H1 (cell line): ENCODE data around the gene TTR.

Experiments used
- CTBP2 ChIP-seq: IDR thresholded peaks from 2 replicates; pipeline ENCODE4 v1.7.0; 2011; ENCODE audit warnings: borderline replicate concordance, mild to moderate bottlenecking, moderate library complexity, mixed read lengths, low read length; ENCODE audit not compliant: insufficient read depth, insufficient read length
- EP300 ChIP-seq, 2 experiments: IDR thresholded peaks; 1 replicate in 1 of 2; 2 replicates in 1 of 2; pipeline ENCODE4 v1.6.1; 2011 to 2012; ENCODE audit warnings: low read depth in 2 of 2, low read length in 2 of 2, mild to moderate bottlenecking in 2 of 2, borderline replicate concordance in 1 of 2, inconsistent platforms in 1 of 2, moderate library complexity in 1 of 2
- FOSL1 ChIP-seq: IDR thresholded peaks from 2 replicates; pipeline ENCODE4 v1.6.1; 2011; ENCODE audit warnings: mild to moderate bottlenecking, low read depth, low read length, moderate library complexity; ENCODE audit not compliant: insufficient read depth
- POLR2A ChIP-seq, 2 experiments: IDR thresholded peaks; 1 replicate in 1 of 2; 2 replicates in 1 of 2; pipeline ENCODE4 v1.6.1; 2011; ENCODE audit warnings: low read depth in 2 of 2, low read length in 2 of 2, mild to moderate bottlenecking in 2 of 2; ENCODE audit errors: control extremely low read depth in 1 of 2
- POLR2AphosphoS5 ChIP-seq: IDR thresholded peaks from 2 replicates; pipeline ENCODE4 v1.6.1; 2011; ENCODE audit warnings: low read depth, low read length
- RAD21 ChIP-seq, 2 experiments: IDR thresholded peaks in 1 of 2; conservative IDR thresholded peaks in 1 of 2; 2 replicates each; pipeline ENCODE4 v1.6.1; 2011; ENCODE audit warnings: low read depth in 2 of 2, low read length in 2 of 2, improper control_type of control experiment in 1 of 2, inconsistent platforms in 1 of 2, mild to moderate bottlenecking in 1 of 2, moderate library complexity in 1 of 2
- RFX5 ChIP-seq: IDR thresholded peaks from 2 replicates; pipeline ENCODE4 v1.6.1; 2011; ENCODE audit warnings: low read depth, low read length, improper control_type of control experiment, borderline replicate concordance
- SUZ12 ChIP-seq: fragments of 200-600 bp; sonication (generic); IDR thresholded peaks from 2 replicates; pipeline ENCODE4 v1.6.1; 2012; ENCODE audit warnings: mild to moderate bottlenecking, inconsistent platforms, low read length, moderate library complexity, mixed read lengths
- TCF12 ChIP-seq: IDR thresholded peaks from 2 replicates; pipeline ENCODE4 v1.6.1; 2011; ENCODE audit warnings: low read depth, mild to moderate bottlenecking, low read length
- TF ChIP-seq, protein P1 (sequence below), 3 experiments: IDR thresholded peaks; 1 replicate in 2 of 3; 2 replicates in 1 of 3; pipeline versions ENCODE4 v1.5.1 to v1.6.1; 2011; ENCODE audit warnings: low read length in 3 of 3, mild to moderate bottlenecking in 3 of 3, inconsistent platforms in 2 of 3, low read depth in 1 of 3, moderate library complexity in 1 of 3; ENCODE audit not compliant: insufficient read depth in 1 of 3; ENCODE audit errors: control extremely low read depth in 1 of 3
- TF ChIP-seq, protein P2 (sequence below): IDR thresholded peaks from 2 replicates; pipeline ENCODE4 v1.6.1; 2012; ENCODE audit warnings: inconsistent platforms
- TF ChIP-seq, protein P3 (sequence below): IDR thresholded peaks from 2 replicates; pipeline ENCODE4 v1.6.1; 2011; ENCODE audit warnings: low read length, improper control_type of control experiment

DNA sequence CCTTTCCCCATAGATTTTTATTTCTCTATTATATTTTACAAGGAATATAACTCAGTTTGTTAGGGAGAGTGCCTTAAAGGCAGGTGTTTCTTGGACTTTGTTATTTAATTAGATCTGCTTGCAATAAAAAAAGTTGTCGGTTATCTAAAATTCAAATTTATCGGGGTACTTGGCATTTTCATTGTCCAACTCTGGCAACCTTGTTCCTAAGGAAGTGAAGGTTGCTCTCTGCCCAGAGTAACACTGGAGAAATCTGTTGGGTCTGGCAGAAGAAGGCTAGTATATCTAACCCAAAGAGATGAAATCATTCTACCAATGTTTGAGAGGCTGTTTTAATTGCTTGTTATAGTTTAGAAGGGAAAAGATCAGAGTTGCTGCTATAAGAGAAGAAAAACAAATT, 42.8 kb upstream of the TTR start:
- TF ChIP-seq, protein P1, sequence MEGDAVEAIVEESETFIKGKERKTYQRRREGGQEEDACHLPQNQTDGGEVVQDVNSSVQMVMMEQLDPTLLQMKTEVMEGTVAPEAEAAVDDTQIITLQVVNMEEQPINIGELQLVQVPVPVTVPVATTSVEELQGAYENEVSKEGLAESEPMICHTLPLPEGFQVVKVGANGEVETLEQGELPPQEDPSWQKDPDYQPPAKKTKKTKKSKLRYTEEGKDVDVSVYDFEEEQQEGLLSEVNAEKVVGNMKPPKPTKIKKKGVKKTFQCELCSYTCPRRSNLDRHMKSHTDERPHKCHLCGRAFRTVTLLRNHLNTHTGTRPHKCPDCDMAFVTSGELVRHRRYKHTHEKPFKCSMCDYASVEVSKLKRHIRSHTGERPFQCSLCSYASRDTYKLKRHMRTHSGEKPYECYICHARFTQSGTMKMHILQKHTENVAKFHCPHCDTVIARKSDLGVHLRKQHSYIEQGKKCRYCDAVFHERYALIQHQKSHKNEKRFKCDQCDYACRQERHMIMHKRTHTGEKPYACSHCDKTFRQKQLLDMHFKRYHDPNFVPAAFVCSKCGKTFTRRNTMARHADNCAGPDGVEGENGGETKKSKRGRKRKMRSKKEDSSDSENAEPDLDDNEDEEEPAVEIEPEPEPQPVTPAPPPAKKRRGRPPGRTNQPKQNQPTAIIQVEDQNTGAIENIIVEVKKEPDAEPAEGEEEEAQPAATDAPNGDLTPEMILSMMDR (IDR thresholded peaks at IDR 0.05; ENCODE audit: control extremely low read depth in 1 of 3, insufficient read depth in 1 of 3, low read depth in 1 of 3, low read length in 3 of 3) = no peak
- TF ChIP-seq SUZ12 = no peak
- TF ChIP-seq POLR2AphosphoS5 = no peak
- TF ChIP-seq, protein P2, sequence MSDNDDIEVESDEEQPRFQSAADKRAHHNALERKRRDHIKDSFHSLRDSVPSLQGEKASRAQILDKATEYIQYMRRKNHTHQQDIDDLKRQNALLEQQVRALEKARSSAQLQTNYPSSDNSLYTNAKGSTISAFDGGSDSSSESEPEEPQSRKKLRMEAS = no peak
- TF ChIP-seq FOSL1 = no peak
- no peak for TF ChIP-seq RAD21 (IDR thresholded peaks at IDR 0.05 in 1 of 2, conservative IDR thresholded peaks at IDR 0.05 in 1 of 2; ENCODE audit: low read depth in 2 of 2, low read length in 2 of 2)
- TF ChIP-seq RFX5 = no peak
- TF ChIP-seq POLR2A (IDR thresholded peaks at IDR 0.05; ENCODE audit: control extremely low read depth in 1 of 2, low read depth in 2 of 2, low read length in 2 of 2) = no peak
- TF ChIP-seq CTBP2 = no peak
- TF ChIP-seq, protein P3, sequence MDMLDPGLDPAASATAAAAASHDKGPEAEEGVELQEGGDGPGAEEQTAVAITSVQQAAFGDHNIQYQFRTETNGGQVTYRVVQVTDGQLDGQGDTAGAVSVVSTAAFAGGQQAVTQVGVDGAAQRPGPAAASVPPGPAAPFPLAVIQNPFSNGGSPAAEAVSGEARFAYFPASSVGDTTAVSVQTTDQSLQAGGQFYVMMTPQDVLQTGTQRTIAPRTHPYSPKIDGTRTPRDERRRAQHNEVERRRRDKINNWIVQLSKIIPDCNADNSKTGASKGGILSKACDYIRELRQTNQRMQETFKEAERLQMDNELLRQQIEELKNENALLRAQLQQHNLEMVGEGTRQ = no peak
- no peak for TF ChIP-seq EP300 (IDR thresholded peaks at IDR 0.05; ENCODE audit: borderline replicate concordance in 1 of 2, low read depth in 2 of 2, low read length in 2 of 2)
- TF ChIP-seq TCF12 = no peak
